ENCODE data around the gene KLK8.

The KLK8 gene

GRCh38 chr19:50983625-50984292, 17.6 kb downstream of the KLK8 start, which contains the start of gene KLK7:
Gene KLK7 (minus strand): TSS chr19:50983917. CDS start chr19:50982399, 1,518 bp downstream.
- TF ChIP-seq, protein P1, sequence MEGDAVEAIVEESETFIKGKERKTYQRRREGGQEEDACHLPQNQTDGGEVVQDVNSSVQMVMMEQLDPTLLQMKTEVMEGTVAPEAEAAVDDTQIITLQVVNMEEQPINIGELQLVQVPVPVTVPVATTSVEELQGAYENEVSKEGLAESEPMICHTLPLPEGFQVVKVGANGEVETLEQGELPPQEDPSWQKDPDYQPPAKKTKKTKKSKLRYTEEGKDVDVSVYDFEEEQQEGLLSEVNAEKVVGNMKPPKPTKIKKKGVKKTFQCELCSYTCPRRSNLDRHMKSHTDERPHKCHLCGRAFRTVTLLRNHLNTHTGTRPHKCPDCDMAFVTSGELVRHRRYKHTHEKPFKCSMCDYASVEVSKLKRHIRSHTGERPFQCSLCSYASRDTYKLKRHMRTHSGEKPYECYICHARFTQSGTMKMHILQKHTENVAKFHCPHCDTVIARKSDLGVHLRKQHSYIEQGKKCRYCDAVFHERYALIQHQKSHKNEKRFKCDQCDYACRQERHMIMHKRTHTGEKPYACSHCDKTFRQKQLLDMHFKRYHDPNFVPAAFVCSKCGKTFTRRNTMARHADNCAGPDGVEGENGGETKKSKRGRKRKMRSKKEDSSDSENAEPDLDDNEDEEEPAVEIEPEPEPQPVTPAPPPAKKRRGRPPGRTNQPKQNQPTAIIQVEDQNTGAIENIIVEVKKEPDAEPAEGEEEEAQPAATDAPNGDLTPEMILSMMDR (IDR thresholded peaks at IDR 0.05; ENCODE audit: insufficient read depth, missing control alignments): no peak
- FAIRE-seq (no peak), DNase-seq (ENCODE audit: insufficient read length, low spot score) (no peak)

DNA sequence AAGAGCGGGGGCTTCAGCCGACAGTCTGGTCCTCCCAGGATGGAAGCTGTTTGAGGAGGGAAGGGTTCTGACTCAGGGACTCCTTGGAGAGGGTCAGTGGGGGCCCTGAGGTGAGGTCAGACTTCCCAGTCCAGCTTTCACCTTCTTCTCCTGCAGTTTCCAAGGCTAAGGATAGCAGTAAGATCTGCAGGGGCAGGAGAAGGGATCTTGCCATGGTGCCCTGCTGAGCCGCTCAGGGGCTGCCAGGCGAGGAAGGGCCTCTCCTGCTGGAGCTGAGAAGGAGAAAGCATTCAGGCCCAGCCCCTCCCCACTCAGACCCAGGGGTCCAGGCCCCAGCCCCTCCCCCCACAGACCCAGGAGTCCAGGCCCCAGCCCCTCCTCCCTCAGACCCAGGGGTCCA, 19.2 kb downstream of the KLK8 start:
- TF ChIP-seq, protein P1 (IDR thresholded peaks at IDR 0.05; ENCODE audit: insufficient read depth, missing control alignments): no peak
- no peak for FAIRE-seq
- DNase-seq (ENCODE audit: insufficient read length, low spot score): no peak

DNA sequence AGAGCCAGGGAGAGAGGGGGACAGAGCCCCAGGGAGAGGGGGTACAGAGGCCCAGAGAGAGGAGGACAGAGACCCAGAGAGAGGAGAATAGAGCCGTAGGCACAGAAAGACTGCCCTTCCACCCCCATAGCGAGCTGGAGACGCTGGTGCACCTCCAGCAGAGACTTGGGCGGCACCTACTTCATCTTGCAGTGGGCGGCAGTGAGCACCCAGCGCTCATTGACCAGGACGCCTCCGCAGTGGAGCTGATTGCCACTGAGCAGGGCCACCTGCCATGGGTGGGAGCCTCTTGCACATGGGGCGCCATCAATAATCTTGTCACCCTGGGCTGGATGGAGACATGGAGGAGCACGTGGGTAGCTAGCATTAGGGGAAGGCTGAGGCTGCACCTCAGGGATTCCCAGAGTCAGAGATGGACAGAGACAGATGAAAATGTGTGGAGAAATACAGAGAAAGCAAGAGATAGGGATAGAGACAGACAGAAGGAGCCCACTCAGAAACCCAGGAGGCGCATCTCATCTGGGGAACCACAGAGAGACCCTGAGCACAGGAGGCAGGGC, 19.7 kb downstream of the KLK8 start:
- DNase-seq (ENCODE audit: insufficient read length, low spot score) (no peak), FAIRE-seq (no peak)
- TF ChIP-seq, protein P1 (IDR thresholded peaks at IDR 0.05; ENCODE audit: insufficient read depth, missing control alignments): no peak

GRCh38 chr19:50980208-50980607, 21.2 kb downstream of the KLK8 start:
- TF ChIP-seq, protein P1 (IDR thresholded peaks at IDR 0.05; ENCODE audit: insufficient read depth, missing control alignments): no peak
- no peak for FAIRE-seq

DNA sequence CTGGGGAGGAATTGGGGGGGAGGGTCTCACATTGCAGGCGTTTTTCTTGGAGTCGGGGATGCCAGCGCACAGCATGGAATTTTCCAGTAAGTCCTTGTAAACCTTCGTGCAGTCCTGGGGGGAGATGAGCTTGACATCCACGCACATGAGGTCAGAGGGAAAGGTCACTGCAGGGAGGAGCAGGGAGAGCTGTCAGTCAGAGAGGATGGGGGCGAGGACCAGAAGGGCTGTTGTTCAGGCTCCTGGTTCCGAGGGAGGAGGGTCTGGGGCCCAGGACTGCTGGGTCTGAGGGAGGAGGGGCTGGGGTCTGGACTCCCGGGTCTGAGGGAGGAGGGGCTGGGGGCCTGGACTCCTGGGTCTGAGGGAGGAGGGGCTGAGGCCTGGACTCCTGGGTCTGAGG, 21.6 kb downstream of the KLK8 start:
- TF ChIP-seq, protein P1 (IDR thresholded peaks at IDR 0.05; ENCODE audit: insufficient read depth, missing control alignments): no peak
- DNase-seq (ENCODE audit: insufficient read length, low spot score): no peak
- no peak for FAIRE-seq

More at GRCh38 chr19:50980208-50980607, 21.2 kb downstream of the KLK8 start:
- DNase-seq (ENCODE audit: insufficient read length, low spot score): no peak

DNA sequence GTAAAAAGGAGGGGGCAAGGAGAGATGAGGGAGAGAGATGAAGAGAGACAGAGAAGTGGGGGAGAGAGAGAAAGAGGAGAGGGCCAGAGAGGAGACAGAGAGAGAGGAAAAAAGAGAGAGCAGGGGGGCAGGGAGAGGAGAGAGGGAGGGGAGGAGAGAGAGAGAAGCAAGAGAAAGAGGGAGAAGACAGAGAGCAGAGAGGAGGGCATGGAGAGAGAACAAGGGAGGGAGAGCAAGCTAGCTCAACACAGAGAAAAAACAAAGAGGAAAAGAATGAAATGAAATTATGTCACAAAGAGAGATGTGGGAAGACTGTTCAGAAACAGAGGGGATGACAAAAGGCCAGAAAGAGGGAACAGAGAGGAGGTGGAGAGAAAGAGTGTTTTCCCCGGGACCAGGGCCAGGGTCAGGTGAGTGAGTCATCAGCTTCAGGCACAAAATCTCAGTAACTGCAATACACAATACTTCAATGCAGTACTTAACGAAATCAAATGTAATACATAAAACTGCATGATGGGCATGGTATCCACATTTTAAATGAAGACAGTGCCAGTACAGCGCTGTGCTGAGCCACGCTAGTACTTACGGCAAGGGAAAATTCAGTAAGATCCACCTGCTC, 22.5 kb downstream of the KLK8 start:
- FAIRE-seq (no peak), DNase-seq (ENCODE audit: insufficient read length, low spot score) (no peak)
- TF ChIP-seq, protein P1 (IDR thresholded peaks at IDR 0.05; ENCODE audit: insufficient read depth, missing control alignments): no peak

- DNase-seq (ENCODE audit: insufficient read length, low spot score) (no peak), FAIRE-seq (no peak)
- TF ChIP-seq, protein P1 (IDR thresholded peaks at IDR 0.05; ENCODE audit: insufficient read depth, missing control alignments): no peak
Measured at GRCh38 chr19:50977626-50978025, 23.8 kb downstream of the KLK8 start.

Data from D721Med (cell line).